Measurements from ENCODE around the gene MAMDC4. TPM values are rescaled to one million over a fixed set of nuclear protein-coding genes. Genes with fewer than 3 reads are reported as not detected.

Gene MAMDC4
- total and polyA plus RNA-seq, 2 of the 13 experiments (the other 11 are each of a cell fraction or from before 2014, with no cell fraction given): 6.0 to 6.8 TPM

DNA sequence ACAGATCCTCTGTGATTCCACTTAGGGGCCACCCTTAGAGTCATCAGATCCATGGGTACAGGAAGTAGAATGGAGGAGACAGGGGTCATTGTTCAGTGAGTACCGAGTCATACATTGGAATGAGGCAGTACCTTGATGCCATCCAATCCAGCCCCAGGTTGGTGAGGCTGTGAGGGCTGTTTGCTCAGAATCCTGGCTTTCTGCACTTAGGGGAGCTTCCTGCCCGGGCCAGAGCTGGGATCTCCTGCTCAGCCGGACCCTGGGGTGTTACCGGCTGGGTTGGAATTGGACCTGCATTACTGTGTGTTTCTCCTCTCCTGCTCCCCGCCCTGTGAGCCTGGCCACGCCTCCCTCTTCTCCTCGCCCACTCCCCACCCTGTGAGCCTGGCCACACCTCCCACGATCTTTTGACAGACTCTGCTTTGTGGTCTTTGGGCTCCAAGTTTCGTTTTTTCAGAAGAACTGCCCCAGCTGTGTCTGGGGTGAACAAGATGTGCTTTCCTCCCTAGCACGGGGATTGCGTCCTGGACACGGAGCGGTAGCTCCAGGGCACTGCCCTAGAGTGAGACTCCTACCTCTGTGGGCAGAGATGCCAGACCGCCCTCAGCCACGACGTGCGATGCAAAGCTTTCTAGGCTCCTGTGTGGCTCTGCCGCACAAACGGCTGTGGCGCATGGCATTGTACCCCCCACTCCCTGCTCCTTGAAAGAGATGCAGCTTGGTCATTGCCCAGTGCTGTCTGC lies 49.5 kb downstream of the MAMDC4 start (continued):
- TF ChIP-seq PAX8 (CRISPR knock-in tag; IDR thresholded peaks at IDR 0.05; ENCODE audit: borderline replicate concordance) (no peak), ZKSCAN8 (CRISPR knock-in tag; IDR thresholded peaks at IDR 0.05; ENCODE audit: borderline replicate concordance) (no peak), CBFB (CRISPR knock-in tag; IDR thresholded peaks at IDR 0.05) (no peak), RARG (CRISPR knock-in tag; IDR thresholded peaks at IDR 0.05; ENCODE audit: low read depth) (no peak), ELF3 (CRISPR knock-in tag; IDR thresholded peaks at IDR 0.05) (peak; percentile 68), ZBTB42 (CRISPR knock-in tag; IDR thresholded peaks at IDR 0.05) (no peak), SETDB1 (CRISPR knock-in tag; IDR thresholded peaks at IDR 0.05; ENCODE audit: borderline replicate concordance) (no peak), ZFP41 (CRISPR knock-in tag; IDR thresholded peaks at IDR 0.05; ENCODE audit: borderline replicate concordance) (no peak), MIER2 (CRISPR knock-in tag; IDR thresholded peaks at IDR 0.05) (no peak), ZFP82 (CRISPR knock-in tag; IDR thresholded peaks at IDR 0.05; ENCODE audit: borderline replicate concordance) (no peak), PHF8 (CRISPR knock-in tag; IDR thresholded peaks at IDR 0.05) (no peak), SP4 (CRISPR knock-in tag; IDR thresholded peaks at IDR 0.05) (no peak), HNF4G (IDR thresholded peaks at IDR 0.05; ENCODE audit: borderline replicate concordance, low read depth, low read length) (no peak), HNF4G (CRISPR knock-in tag; IDR thresholded peaks at IDR 0.05; ENCODE audit: borderline replicate concordance, low read depth) (no peak), ZNF780A (CRISPR knock-in tag; IDR thresholded peaks at IDR 0.05) (no peak)
- TF ChIP-seq, protein P1, sequence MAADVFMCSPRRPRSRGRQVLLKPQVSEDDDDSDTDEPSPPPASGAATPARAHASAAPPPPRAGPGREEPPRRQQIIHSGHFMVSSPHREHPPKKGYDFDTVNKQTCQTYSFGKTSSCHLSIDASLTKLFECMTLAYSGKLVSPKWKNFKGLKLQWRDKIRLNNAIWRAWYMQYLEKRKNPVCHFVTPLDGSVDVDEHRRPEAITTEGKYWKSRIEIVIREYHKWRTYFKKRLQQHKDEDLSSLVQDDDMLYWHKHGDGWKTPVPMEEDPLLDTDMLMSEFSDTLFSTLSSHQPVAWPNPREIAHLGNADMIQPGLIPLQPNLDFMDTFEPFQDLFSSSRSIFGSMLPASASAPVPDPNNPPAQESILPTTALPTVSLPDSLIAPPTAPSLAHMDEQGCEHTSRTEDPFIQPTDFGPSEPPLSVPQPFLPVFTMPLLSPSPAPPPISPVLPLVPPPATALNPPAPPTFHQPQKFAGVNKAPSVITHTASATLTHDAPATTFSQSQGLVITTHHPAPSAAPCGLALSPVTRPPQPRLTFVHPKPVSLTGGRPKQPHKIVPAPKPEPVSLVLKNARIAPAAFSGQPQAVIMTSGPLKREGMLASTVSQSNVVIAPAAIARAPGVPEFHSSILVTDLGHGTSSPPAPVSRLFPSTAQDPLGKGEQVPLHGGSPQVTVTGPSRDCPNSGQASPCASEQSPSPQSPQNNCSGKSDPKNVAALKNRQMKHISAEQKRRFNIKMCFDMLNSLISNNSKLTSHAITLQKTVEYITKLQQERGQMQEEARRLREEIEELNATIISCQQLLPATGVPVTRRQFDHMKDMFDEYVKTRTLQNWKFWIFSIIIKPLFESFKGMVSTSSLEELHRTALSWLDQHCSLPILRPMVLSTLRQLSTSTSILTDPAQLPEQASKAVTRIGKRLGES (CRISPR knock-in tag; IDR thresholded peaks at IDR 0.05; ENCODE audit: borderline replicate concordance): no peak
- TF ChIP-seq, protein P2, sequence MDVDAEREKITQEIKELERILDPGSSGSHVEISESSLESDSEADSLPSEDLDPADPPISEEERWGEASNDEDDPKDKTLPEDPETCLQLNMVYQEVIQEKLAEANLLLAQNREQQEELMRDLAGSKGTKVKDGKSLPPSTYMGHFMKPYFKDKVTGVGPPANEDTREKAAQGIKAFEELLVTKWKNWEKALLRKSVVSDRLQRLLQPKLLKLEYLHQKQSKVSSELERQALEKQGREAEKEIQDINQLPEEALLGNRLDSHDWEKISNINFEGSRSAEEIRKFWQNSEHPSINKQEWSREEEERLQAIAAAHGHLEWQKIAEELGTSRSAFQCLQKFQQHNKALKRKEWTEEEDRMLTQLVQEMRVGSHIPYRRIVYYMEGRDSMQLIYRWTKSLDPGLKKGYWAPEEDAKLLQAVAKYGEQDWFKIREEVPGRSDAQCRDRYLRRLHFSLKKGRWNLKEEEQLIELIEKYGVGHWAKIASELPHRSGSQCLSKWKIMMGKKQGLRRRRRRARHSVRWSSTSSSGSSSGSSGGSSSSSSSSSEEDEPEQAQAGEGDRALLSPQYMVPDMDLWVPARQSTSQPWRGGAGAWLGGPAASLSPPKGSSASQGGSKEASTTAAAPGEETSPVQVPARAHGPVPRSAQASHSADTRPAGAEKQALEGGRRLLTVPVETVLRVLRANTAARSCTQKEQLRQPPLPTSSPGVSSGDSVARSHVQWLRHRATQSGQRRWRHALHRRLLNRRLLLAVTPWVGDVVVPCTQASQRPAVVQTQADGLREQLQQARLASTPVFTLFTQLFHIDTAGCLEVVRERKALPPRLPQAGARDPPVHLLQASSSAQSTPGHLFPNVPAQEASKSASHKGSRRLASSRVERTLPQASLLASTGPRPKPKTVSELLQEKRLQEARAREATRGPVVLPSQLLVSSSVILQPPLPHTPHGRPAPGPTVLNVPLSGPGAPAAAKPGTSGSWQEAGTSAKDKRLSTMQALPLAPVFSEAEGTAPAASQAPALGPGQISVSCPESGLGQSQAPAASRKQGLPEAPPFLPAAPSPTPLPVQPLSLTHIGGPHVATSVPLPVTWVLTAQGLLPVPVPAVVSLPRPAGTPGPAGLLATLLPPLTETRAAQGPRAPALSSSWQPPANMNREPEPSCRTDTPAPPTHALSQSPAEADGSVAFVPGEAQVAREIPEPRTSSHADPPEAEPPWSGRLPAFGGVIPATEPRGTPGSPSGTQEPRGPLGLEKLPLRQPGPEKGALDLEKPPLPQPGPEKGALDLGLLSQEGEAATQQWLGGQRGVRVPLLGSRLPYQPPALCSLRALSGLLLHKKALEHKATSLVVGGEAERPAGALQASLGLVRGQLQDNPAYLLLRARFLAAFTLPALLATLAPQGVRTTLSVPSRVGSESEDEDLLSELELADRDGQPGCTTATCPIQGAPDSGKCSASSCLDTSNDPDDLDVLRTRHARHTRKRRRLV (CRISPR knock-in tag; IDR thresholded peaks at IDR 0.05): no peak
- TF ChIP-seq, protein P3, sequence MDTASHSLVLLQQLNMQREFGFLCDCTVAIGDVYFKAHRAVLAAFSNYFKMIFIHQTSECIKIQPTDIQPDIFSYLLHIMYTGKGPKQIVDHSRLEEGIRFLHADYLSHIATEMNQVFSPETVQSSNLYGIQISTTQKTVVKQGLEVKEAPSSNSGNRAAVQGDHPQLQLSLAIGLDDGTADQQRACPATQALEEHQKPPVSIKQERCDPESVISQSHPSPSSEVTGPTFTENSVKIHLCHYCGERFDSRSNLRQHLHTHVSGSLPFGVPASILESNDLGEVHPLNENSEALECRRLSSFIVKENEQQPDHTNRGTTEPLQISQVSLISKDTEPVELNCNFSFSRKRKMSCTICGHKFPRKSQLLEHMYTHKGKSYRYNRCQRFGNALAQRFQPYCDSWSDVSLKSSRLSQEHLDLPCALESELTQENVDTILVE (CRISPR knock-in tag; IDR thresholded peaks at IDR 0.05): no peak
